Stimulated activated CD4-positive, alpha-beta T cell treated with anti-CD3 and anti-CD28 coated beads, Interleukin-1b, Interleukin-23, amount 100 ng/mL, for 48 hours (primary cell): ENCODE data around the gene CCL27.

Source experiments
- DNase-seq: peaks from one replicate; pipeline ENCODE4 v3.0.0-alpha.2; 2020

CCL27 gene, protein sequence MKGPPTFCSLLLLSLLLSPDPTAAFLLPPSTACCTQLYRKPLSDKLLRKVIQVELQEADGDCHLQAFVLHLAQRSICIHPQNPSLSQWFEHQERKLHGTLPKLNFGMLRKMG

GRCh38 chr9:34662526-34663302, at the start of gene CCL27:
TSS of gene CCL27 (minus strand) at chr9:34662657. CDS start at chr9:34662633, 24 bp downstream.
- no peak for DNase-seq

GRCh38 chr9:34712140-34712539, 49.7 kb upstream of the CCL27 start:
- no peak for DNase-seq

DNA sequence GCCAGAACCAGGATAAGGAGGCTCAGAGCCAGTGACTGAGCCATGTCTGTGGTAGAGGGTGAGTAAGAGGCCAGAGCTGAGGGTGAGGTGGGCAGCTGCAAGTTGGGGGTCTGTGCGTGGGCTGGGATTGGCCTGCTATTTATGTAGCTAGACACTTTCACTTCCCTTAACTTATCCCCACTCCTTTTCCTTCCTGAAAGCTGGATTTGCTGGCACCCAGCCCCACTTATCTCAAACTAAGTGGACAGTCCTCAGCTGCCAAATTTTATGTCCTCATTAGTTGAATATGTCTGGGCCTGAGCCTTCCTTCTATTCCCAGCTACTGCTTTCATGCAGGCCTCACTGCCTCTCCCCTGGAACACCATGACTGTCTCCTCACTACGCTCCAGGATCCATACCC, 47.6 kb upstream of the CCL27 start, which contains the start of gene CCL21:
Gene CCL21 (minus strand): TSS at position 114 of the 400 bp plus-strand sequence. CDS start 70 bp downstream, at position 44.
- no peak for DNase-seq

DNA sequence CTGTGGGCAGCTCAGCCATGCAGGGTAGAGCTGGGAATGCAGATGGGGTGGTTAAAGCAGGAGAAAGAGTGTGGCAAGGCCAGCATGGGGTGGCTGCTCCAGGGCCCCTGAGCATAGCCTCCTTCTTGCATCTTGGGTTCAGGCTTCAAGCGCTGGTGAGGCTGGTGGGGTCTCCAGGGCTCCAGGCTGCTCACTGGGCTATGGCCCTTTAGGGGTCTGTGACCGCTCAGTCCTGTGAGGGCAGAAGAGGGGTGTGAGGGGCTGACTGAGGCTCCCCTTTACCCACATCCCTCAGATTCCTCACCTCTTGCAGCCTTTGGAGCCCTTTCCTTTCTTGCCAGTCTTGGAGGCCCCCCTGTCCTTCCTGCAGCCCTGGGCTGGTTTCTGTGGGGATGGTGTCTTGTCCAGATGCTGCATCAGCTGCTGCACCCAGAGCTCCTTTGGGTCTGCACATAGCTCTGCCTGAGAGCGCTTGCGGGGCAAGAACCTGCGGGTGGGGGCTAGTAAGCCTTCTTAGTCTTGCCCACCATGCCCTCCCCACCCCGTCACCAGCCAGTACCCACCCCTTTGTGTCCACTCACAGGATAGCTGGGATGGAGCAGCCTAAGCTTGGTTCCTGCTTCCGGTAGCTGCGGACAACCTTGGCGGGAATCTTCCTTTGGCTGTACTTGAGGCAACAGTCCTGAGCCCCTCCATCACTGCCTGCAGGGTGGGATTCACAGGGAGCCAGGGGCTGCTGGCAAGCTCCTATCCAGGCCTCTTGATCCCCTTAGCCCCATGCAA, 46.9 kb upstream of the CCL27 start:
- DNase-seq = no peak

DNA sequence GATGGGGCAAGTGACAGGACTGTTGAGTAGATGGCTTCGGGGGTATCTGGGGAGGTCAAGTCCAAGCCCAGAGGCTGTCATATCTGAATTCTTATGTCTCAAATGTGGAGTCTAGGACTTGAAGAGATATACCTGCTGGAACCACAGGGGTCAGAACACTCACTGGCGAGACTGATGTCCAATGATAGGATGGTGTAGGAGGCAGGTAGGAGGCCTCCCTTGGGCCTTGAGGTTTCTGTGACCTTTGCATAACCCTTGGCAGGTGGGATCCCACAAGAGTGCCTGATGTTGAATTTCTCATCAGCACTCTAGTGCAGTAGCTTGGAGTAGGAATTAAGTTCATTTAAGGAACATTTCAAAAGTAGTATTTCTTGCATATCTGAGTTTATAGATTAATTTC, 44.7 kb upstream of the CCL27 start:
- no peak for DNase-seq

DNA sequence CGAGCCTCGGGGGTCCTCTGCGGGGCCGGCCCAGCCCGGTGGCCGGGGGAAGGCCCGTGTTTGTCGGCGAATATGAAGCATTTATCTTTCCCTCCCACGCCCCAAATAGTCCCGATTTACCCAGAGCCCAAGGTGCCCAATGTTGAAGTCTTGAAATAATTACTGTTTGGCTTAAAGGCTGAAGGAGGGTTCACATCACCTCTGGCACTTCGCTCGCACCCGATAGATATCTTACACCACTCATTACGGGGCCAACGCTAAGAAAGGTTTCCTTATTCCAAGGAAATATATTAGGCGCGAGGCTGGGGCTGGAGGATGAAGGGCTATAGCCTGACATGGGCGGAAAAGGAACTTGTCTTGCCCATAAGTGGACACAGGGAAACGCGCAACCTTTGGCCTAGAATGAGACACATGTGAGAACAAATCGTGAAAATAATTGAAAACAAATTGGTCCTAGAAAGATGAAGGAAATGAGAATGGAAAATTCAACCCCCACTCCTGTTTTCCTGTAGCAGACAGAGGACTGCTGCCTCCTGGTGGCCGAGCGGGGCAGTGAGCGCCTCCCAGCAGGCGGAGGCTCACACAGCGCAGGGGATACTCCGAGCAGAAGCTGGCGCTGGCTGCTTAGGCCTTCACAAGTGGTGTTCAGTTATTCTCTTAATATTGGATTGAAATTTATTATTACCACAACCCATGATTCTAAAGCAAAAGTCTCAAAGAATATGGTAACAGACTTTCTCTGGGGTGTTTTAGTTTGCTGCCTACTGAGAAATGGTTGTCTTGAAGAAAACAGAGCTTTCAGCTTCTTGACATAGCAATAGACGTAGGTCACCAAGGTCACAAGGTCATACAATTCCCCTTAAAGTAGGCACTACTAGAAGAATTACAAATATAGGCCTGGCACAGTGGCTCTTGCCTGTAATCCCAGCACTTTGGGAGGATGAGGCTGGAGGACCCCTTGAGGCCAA, 39.6 kb upstream of the CCL27 start:
- peak; percentile 78 for DNase-seq

- peak; percentile 80 for DNase-seq
These were observed 38.7 kb upstream of the CCL27 start for GRCh38 chr9:34701023-34701768.

GRCh38 chr9:34694811-34695210, 32.4 kb upstream of the CCL27 start:
- no peak for DNase-seq

- no peak for DNase-seq
These were observed 31.1 kb upstream of the CCL27 start for GRCh38 chr9:34693560-34693959.

- DNase-seq = no peak
These were observed 29.5 kb upstream of the CCL27 start for GRCh38 chr9:34691936-34692315.

DNA sequence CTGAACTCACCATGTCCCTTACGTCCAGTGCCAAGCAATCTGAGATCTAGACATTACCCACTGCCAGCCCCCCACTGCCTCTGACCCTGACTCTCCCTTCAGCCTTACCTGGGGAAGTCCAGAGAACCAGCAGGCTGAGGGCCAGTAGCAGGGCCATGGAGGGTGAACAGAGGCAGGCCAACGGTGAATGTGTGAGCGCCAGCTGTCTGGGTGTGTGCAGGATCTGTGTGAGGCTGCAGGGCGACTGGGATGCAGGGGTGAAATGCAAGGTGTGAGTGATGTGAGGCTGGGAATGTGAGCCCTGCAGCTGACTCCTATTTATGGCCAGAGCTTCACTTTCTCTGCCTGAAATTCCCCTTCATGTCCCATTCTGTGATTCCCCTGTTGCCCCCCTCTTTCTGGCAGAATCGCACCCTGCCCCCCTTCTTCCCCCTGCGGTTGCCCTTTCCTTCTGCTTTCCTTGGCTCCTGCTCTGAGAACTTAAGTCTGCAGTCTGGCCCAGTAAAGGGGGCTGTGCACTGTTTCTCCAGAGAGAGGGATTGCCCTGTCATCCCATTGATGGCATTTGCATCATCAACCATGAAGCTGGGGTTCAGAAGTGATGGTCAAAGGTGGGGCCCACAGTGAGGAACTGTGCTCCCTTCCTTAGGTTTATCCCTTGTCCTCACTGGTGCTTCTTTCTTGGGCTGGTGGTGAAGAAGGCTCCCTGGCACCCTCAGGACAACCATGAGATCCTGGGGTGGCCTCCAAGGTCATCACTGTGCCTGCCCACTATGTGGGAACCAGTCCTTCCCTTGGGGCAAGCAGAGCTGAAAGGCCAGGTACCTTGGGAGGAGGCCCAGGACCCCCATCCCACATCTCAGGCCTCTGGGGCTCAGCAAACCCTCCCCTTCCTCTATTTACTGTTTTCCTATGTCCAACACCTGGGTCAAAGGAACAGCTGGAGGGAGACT, 28.8 kb upstream of the CCL27 start, which contains the start of gene CCL19:
Gene CCL19 (minus strand): TSS at position 294 of the 953 bp plus-strand sequence. CDS start 137 bp downstream, at position 157.
- no peak for DNase-seq

DNA sequence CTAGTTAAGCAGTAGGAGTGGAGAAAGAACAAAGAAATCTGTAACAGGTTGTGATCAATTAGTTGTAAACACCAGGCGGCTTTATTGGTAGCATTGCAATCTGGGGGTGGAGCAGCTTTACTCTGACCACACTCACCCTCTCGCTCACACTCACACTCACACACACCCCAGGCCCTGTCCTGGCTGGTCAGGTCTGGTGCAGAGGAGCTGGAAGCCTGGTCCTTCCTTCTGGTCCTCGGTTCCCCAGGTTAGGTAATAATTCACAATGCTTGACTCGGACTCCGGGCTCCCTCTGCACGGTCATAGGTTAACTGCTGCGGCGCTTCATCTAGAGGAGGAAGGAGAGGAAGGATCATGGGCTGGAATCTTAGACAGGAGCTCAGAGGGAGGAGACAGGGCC, 27.1 kb upstream of the CCL27 start:
- no peak for DNase-seq

- no peak for DNase-seq
These were observed 26.6 kb upstream of the CCL27 start for GRCh38 chr9:34689116-34689470.

DNA sequence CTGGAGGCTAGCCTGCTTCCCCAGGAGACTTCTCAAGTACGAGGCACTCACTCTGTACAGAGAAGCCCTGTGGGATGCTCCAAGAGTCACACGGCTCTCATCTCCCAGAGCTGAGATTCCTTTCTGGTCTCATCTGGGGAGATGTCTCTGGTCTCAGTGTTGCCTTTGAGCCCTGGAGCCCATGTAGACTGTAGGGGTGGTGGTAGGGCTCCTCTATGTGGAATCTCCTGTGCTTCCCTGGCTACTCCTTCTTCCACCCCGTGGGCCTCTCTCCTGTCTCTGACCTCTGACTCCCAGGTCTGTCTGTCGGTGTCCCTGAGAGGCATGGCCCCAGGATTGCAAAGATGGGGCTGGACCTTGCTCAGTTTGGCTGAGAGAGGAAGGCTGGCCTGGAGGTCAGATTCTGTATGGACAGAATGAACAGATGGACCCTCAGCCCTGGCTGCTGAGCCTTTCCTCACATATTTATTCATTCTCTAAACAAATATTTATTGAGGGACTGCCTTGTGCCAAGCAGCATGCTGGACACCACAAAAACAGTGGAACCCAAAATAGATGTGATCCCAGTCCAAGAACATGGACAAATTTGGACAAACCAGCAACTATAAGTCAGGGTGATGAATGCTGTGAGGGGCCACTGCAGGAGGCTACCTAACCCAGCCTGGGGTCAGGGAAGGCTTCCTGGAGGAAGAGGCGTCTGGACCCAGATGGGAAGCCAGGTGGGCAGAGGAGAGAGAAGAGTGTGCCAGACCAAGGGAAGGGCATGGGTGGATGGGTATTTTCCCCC, 26.1 kb upstream of the CCL27 start:
- DNase-seq = no peak

GRCh38 chr9:34687276-34688030, 25.0 kb upstream of the CCL27 start:
- DNase-seq = no peak

- DNase-seq = no peak
These were observed 24.3 kb upstream of the CCL27 start for GRCh38 chr9:34686732-34687131.

GRCh38 chr9:34686231-34686630, 23.8 kb upstream of the CCL27 start:
- no peak for DNase-seq

DNA sequence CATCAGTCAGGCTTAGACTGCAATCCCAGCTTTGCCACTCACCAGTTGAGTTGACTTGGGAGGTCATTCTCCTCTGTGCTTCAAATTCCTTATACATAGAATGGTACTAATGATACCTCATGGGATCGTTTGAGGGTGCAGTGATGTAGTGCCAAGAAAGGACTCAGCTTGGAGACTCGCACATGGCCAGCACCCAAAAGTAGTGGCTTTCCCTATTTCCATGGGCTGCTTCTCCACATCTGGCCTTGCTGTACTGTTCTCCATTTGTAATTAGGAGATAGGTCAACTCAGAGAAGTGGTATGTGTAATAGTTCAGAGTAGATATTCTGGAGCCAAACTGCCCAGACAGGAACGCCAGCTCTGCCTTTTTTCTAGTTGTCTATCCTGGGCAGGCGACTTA, 23.1 kb upstream of the CCL27 start:
- no peak for DNase-seq

- no peak for DNase-seq
These were observed 22.4 kb upstream of the CCL27 start for GRCh38 chr9:34684816-34685215.
